ENCODE results near the gene HSPB7.

HSPB7 gene

DNA sequence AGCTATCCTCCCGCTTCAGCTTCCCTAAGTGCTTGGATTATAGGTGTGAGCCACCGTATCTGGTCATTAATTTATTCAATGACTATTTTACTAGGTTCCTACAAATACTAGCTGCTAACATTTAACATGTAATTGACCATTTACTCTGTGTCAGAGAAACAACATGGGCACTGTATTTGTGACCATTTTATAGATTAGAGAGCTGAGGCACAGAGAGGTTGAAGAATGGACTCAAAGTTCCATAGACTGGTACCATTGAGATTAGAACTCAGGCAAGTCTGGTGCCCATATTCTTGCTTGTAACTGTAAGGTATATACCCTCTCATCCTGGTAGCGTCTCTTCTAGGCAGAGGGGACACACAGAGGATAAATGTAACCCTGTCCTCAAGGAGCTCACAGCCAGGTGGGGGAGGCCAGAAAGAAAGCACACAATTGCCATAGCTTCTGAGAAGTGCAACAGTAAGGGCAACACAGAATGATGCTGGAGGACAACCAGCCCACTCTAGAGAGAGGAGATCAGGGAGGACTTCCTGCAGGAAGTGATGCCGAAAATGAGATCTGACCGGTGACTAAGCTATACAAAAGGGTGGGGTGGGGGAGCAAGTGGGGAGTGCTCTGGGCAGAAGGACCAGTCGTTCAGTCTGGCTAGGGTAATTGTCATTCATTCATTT lies 10.0 kb downstream of the HSPB7 start:
- H3K79me2 ChIP-seq (ENCODE audit: insufficient read depth, low read length), result no peaks in the 10 kb centered on the region
- H2AFZ ChIP-seq (ENCODE audit: low read depth, low read length, severe bottlenecking), result no peak overlapping the region
- H3K4me3 ChIP-seq (ENCODE audit: insufficient read depth, low read length, poor library complexity, severe bottlenecking), result no peak overlapping the region
- no peak overlapping the region for H3K4me2 ChIP-seq (ENCODE audit: low read depth, low read length, poor library complexity, severe bottlenecking)
- no peaks in the 10 kb centered on the region for H3K9me3 ChIP-seq (ENCODE audit: insufficient read depth, low read length)
- TF ChIP-seq EZH2phosphoT487 (conservative IDR thresholded peaks at IDR 0.05; ENCODE audit: low read length), result no peak
- TF ChIP-seq, protein P1, sequence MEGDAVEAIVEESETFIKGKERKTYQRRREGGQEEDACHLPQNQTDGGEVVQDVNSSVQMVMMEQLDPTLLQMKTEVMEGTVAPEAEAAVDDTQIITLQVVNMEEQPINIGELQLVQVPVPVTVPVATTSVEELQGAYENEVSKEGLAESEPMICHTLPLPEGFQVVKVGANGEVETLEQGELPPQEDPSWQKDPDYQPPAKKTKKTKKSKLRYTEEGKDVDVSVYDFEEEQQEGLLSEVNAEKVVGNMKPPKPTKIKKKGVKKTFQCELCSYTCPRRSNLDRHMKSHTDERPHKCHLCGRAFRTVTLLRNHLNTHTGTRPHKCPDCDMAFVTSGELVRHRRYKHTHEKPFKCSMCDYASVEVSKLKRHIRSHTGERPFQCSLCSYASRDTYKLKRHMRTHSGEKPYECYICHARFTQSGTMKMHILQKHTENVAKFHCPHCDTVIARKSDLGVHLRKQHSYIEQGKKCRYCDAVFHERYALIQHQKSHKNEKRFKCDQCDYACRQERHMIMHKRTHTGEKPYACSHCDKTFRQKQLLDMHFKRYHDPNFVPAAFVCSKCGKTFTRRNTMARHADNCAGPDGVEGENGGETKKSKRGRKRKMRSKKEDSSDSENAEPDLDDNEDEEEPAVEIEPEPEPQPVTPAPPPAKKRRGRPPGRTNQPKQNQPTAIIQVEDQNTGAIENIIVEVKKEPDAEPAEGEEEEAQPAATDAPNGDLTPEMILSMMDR (IDR thresholded peaks at IDR 0.05; ENCODE audit: insufficient read depth, low read length, poor library complexity, severe bottlenecking), result no peak
- no peak overlapping the region for H3K27ac ChIP-seq (ENCODE audit: low read depth, low read length)
- H3K27me3 ChIP-seq (ENCODE audit: low read length), result no peaks in the 10 kb centered on the region
- H3K9ac ChIP-seq (ENCODE audit: low read length), result no peak overlapping the region
- no peaks in the 10 kb centered on the region for H3K9me2 ChIP-seq (replicated peaks; ENCODE audit: insufficient read depth, low read length)
- H4K20me1 ChIP-seq (ENCODE audit: low read depth, low read length), result no peaks in the 10 kb centered on the region
- H3K36me3 ChIP-seq (ENCODE audit: low read length), result no peaks in the 10 kb centered on the region
- H3F3A ChIP-seq (ENCODE audit: insufficient read depth), result no peaks in the 10 kb centered on the region

DNA sequence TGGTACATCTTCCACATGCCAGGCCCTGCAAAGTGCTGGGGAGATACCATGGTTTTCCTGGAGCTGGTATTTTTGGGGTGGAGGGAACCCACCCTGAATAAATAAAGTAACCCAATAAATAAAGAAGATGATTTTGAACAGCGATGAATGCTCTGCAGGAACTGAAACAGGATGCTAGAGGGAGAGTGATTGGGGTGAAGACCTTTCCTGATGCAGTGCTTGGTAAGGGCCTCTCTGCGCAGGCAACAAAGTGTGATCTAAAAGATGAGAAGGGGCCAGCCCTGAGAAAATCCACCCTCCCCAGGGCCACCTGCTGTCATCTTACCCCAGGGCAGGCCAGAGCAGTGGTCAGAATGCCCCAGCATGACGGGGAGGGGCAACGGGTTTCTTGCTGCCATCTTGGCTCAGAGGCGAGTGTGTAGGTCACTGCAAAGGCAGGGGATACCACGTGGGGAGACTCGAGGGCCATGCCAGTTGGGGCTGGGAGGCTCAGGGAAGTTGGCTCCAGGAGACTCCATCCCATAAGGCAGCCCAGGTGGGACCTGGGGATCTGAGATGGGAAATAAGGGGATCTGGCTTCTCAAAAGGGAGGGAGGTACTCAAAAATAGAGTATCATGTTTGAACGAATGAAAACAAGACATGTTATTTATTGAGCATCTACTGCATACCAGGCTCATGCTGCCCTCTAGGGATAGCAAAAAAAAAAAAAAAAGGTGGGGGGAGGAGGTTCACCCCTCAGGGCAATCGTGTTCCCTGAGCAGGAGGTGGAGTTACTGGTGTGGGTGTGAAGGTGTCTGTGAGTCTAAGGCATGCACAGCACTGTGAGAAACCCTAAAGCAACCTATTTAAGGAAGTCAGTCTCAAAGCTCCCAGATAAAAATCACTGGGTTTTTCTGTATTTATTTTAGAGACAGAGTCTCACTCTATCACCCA lies 11.0 kb downstream of the HSPB7 start:
- Histone ChIP-seq H3K4me2 (ENCODE audit: low read depth, low read length, poor library complexity, severe bottlenecking) (no peak overlapping the region), H2AFZ (ENCODE audit: low read depth, low read length, severe bottlenecking) (no peak overlapping the region), H3F3A (ENCODE audit: insufficient read depth) (no peaks in the 10 kb centered on the region), H3K9me3 (ENCODE audit: insufficient read depth, low read length) (no peaks in the 10 kb centered on the region), H3K9me2 (replicated peaks; ENCODE audit: insufficient read depth, low read length) (no peaks in the 10 kb centered on the region), H3K27ac (ENCODE audit: low read depth, low read length) (no peak overlapping the region), H3K4me3 (ENCODE audit: insufficient read depth, low read length, poor library complexity, severe bottlenecking) (no peak overlapping the region), H3K9ac (ENCODE audit: low read length) (no peak overlapping the region), H3K79me2 (ENCODE audit: insufficient read depth, low read length) (no peaks in the 10 kb centered on the region), H4K20me1 (ENCODE audit: low read depth, low read length) (no peaks in the 10 kb centered on the region), H3K27me3 (ENCODE audit: low read length) (no peaks in the 10 kb centered on the region), H3K36me3 (ENCODE audit: low read length) (no peaks in the 10 kb centered on the region)
- TF ChIP-seq, protein P1 (IDR thresholded peaks at IDR 0.05; ENCODE audit: insufficient read depth, low read length, poor library complexity, severe bottlenecking), result no peak
- TF ChIP-seq EZH2phosphoT487 (conservative IDR thresholded peaks at IDR 0.05; ENCODE audit: low read length), result no peak

DNA sequence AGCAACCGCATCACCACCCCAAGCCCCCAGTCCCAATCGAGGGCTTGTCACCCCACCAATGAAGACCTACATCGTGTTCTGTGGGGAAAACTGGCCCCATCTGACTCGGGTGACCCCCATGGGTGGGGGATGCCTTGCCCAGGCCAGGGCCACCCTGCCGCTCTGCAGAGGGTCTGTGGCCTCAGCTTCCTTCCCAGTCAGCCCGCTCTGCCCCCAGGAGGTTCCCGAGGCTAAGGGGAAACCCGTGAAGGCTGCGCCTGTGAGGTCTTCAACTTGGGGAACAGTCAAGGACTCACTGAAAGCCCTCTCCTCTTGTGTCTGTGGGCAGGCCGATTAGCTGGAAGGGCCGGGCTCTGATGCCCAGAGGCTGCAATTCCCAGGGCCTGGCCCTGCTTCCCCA lies 11.8 kb downstream of the HSPB7 start:
- H3K9ac ChIP-seq (ENCODE audit: low read length), result no peak overlapping the region
- H3K27me3 ChIP-seq (ENCODE audit: low read length), result no peaks in the 10 kb centered on the region
- no peak for TF ChIP-seq EZH2phosphoT487 (conservative IDR thresholded peaks at IDR 0.05; ENCODE audit: low read length)
- TF ChIP-seq, protein P1 (IDR thresholded peaks at IDR 0.05; ENCODE audit: insufficient read depth, low read length, poor library complexity, severe bottlenecking), result no peak
- no peak overlapping the region for H3K4me2 ChIP-seq (ENCODE audit: low read depth, low read length, poor library complexity, severe bottlenecking)
- H3F3A ChIP-seq (ENCODE audit: insufficient read depth), result no peaks in the 10 kb centered on the region
- H4K20me1 ChIP-seq (ENCODE audit: low read depth, low read length), result no peaks in the 10 kb centered on the region
- no peaks in the 10 kb centered on the region for H3K9me3 ChIP-seq (ENCODE audit: insufficient read depth, low read length)
- no peaks in the 10 kb centered on the region for H3K36me3 ChIP-seq (ENCODE audit: low read length)
- no peaks in the 10 kb centered on the region for H3K9me2 ChIP-seq (replicated peaks; ENCODE audit: insufficient read depth, low read length)
- H3K27ac ChIP-seq (ENCODE audit: low read depth, low read length), result no peak overlapping the region
- H2AFZ ChIP-seq (ENCODE audit: low read depth, low read length, severe bottlenecking), result no peak overlapping the region
- H3K4me3 ChIP-seq (ENCODE audit: insufficient read depth, low read length, poor library complexity, severe bottlenecking), result no peak overlapping the region
- H3K79me2 ChIP-seq (ENCODE audit: insufficient read depth, low read length), result no peaks in the 10 kb centered on the region
